CD4-positive, alpha-beta T cell (primary cell): ENCODE data around the gene CFAP410. TPM values are rescaled to one million over a fixed set of nuclear protein-coding genes. Genes with fewer than 3 reads are reported as not detected.
A peak's percentile ranks its signal among the peaks of the same experiment; 100 is the strongest.

Source experiments
- ATAC-seq: fragments of 200-7000 bp; cut with Tn5 transposase; one replicate; pipeline ENCODE4 v1.10.0; 2022; ENCODE audit warnings: mild to moderate bottlenecking; ENCODE audit not compliant: poor library complexity
- CTCF ChIA-PET: fragments of 350-600 bp; sonication (Branson Sonifier 250); formaldehyde crosslinking; loops from one replicate; lab custom pipeline; 2021; ENCODE audit warnings: antibody characterized with exemption, inconsistent platforms; lab: Charles Lee
- POLR2A ChIA-PET: fragments of 350-600 bp; sonication (Branson Sonifier 250); formaldehyde crosslinking; loops from one replicate; lab custom pipeline; 2021; ENCODE audit warnings: antibody characterized with exemption, inconsistent platforms; lab: Charles Lee
- DNase-seq, 14 experiments: peaks; one replicate each; pipeline ENCODE4 v3.0.0-alpha.2; 2013 to 2020; ENCODE audit warnings: mixed read lengths in 2 of 14
- H3K27ac ChIP-seq, 2 donors: one replicate each; pipeline versions ENCODE4 v1.5.1 to v1.7.0; 2013; ENCODE audit warnings: low read length in 2 of 2, low read depth in 1 of 2, mild to moderate bottlenecking in 1 of 2
- H3K27me3 ChIP-seq, 2 experiments: 1 replicate in 1 of 2; 2 replicates in 1 of 2; pipeline versions ENCODE4 v1.6.1 to v1.7.0; 2013; ENCODE audit warnings: low read length in 2 of 2, control low read depth in 1 of 2, mild to moderate bottlenecking in 1 of 2, moderate library complexity in 1 of 2; ENCODE audit not compliant: insufficient read depth in 2 of 2, control insufficient read depth in 1 of 2
- H3K36me3 ChIP-seq: one replicate; pipeline ENCODE4 v1.6.1; 2013; ENCODE audit warnings: low read length, control low read depth; ENCODE audit not compliant: insufficient read depth
- H3K4me1 ChIP-seq: one replicate; pipeline ENCODE4 v1.6.1; 2013; ENCODE audit warnings: low read length, control low read depth; ENCODE audit not compliant: insufficient read depth
- H3K4me3 ChIP-seq: one replicate; pipeline ENCODE4 v1.5.1; 2013; ENCODE audit warnings: mild to moderate bottlenecking, low read length, moderate library complexity
- H3K9me3 ChIP-seq, 2 experiments: 1 replicate in 1 of 2; 2 replicates in 1 of 2; pipeline versions ENCODE4 v1.6.1 to v1.7.0; 2013; ENCODE audit warnings: low read length in 2 of 2, mild to moderate bottlenecking in 2 of 2, control low read depth in 1 of 2, moderate library complexity in 1 of 2; ENCODE audit not compliant: control insufficient read depth in 1 of 2, insufficient read depth in 1 of 2
- H3K27ac Mint-ChIP-seq: one replicate; pipeline ENCODE4 v1.8.0; 2020; ENCODE audit warnings: mixed read lengths
- H3K27me3 Mint-ChIP-seq: one replicate; pipeline ENCODE4 v1.8.0; 2021; ENCODE audit warnings: mixed read lengths
- H3K36me3 Mint-ChIP-seq: one replicate; pipeline ENCODE4 v1.8.0; 2021; ENCODE audit warnings: low read depth, mixed read lengths
- H3K4me1 Mint-ChIP-seq: one replicate; pipeline ENCODE4 v1.8.0; 2021; ENCODE audit warnings: low read depth, mixed read lengths
- H3K4me3 Mint-ChIP-seq: one replicate; pipeline ENCODE4 v1.8.0; 2020; ENCODE audit warnings: mild to moderate bottlenecking, mixed read lengths
- H3K9me3 Mint-ChIP-seq: one replicate; pipeline ENCODE4 v1.8.0; 2020; ENCODE audit warnings: mixed read lengths
- CTCF ChIP-seq: fragments of 200-600 bp; IDR thresholded peaks from one replicate; pipeline ENCODE4 v1.8.0; 2022; ENCODE audit warnings: antibody characterized with exemption, mild to moderate bottlenecking
- intact Hi-C, 2 experiments: fragments of 100-400 bp; cut with DNase I in 1 of 2; cut with micrococcal nuclease in 1 of 2; formaldehyde crosslinking; loops; one replicate each; pipeline versions ENCODE4 v1.15.1 to v1.9.0; 2023 to 2025; cut with DNase I, micrococcal nuclease
- total RNA-seq, 174 experiments: library from RNA in 2 of 174; stranded (reverse) in 2 of 174; gene quantifications; one replicate each; pipeline ENCODE4 v1.2.3 and lab custom pipeline; 2021 to 2026

CFAP410 gene
- total RNA-seq, 2 experiments from 2014 or later: 50.1 to 51.6 TPM

- Mint-ChIP-seq H3K36me3 (no peaks in the 10 kb centered on the region), H3K27me3 (peaks cover 14% of the 10 kb centered on the region), H3K4me1 (peaks cover 31% of the 10 kb centered on the region), H3K27ac (no peak overlapping the region), H3K4me3 (no peak overlapping the region), H3K9me3 (no peaks in the 10 kb centered on the region)
- DNase-seq (peak in 1 of 14 experiments; percentile 39), ATAC-seq (no peak)
- H3K4me1 ChIP-seq: peaks cover 44% of the 10 kb centered on the region
- TF ChIP-seq CTCF: no peak
- CTCF ChIA-PET: no interaction called here
- intact Hi-C loops: loop anchor here in 1 of 2 experiments (5.0 to 10.0 kb wide), 2 partner anchors 48 to 65 kb away; partner anchors contain the start of gene PFKL
- H3K4me3 ChIP-seq: no peak overlapping the region
- H3K27ac ChIP-seq: no peak overlapping the region
- peaks cover 0 to 5% of the 10 kb centered on the region in 2 experiments for H3K9me3 ChIP-seq
- H3K36me3 ChIP-seq: no peaks in the 10 kb centered on the region
- peaks cover 15% of the 10 kb centered on the region in 2 experiments for H3K27me3 ChIP-seq
- POLR2A ChIA-PET: no interaction called here
Measured at GRCh38 chr21:44349847-44350772, 10.9 kb upstream of the CFAP410 start.

- intact Hi-C loops: no loop called here
- H3K36me3 ChIP-seq: no peaks in the 10 kb centered on the region
- ChIA-PET POLR2A (no interaction called here), CTCF (no interaction called here)
- no peak for TF ChIP-seq CTCF
- H3K4me1 ChIP-seq: peaks cover 37% of the 10 kb centered on the region
- no peak overlapping the region for H3K4me3 Mint-ChIP-seq
- no peaks in the 10 kb centered on the region for H3K9me3 Mint-ChIP-seq
- H3K36me3 Mint-ChIP-seq: no peaks in the 10 kb centered on the region
- H3K27ac ChIP-seq: no peak overlapping the region
- H3K27ac Mint-ChIP-seq: no peak overlapping the region
- H3K4me1 Mint-ChIP-seq: peaks cover 24% of the 10 kb centered on the region
- peaks cover 14% of the 10 kb centered on the region for H3K27me3 Mint-ChIP-seq
- DNase-seq (no peak), ATAC-seq (no peak)
- H3K27me3 ChIP-seq: peaks cover 15 to 19% of the 10 kb centered on the region in 2 experiments
- H3K4me3 ChIP-seq: no peak overlapping the region
- H3K9me3 ChIP-seq: peaks cover 0 to 5% of the 10 kb centered on the region in 2 experiments
Measured at GRCh38 chr21:44349416-44349846, 10.2 kb upstream of the CFAP410 start.

DNA sequence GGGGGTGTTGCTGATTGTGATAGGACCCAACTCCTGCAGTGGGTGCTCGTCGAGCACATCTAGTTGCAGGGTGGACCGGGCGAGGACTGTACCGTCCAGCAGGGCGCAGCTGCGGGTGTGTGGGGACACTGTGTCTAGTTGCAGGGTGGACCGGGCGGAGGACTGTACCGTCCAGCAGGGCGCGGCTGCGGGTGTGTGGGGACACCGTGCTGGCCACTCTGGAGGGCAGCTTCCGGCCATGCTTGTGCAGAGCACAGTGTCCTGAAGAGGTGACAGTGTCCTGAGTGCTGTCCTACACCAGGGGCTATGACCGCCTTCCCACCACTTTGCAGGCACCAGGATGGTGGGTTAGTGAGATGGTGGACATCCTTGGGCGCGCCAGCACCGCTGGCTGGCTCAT, 9.7 kb upstream of the CFAP410 start:
- H3K27me3 ChIP-seq: peaks cover 15 to 19% of the 10 kb centered on the region in 2 experiments
- H3K27ac ChIP-seq: no peak overlapping the region
- POLR2A ChIA-PET: interaction anchor here (0.6 kb wide), 1 partner anchor 9 kb away, joined by 3 read pairs; no protein-coding TSS in a partner anchor
- Mint-ChIP-seq H3K9me3 (no peaks in the 10 kb centered on the region), H3K4me1 (peaks cover 18% of the 10 kb centered on the region), H3K27ac (no peak overlapping the region), H3K27me3 (peaks cover 14% of the 10 kb centered on the region), H3K36me3 (no peaks in the 10 kb centered on the region), H3K4me3 (peak overlapping the region; percentile 34)
- ATAC-seq (no peak), DNase-seq (no peak)
- peaks cover 32% of the 10 kb centered on the region for H3K4me1 ChIP-seq
- no peak for TF ChIP-seq CTCF
- H3K9me3 ChIP-seq: peaks cover 0 to 5% of the 10 kb centered on the region in 2 experiments
- H3K36me3 ChIP-seq: no peaks in the 10 kb centered on the region
- no peak overlapping the region for H3K4me3 ChIP-seq
- CTCF ChIA-PET: no interaction called here
- intact Hi-C loops: no loop called here
